ENCODE measurements around the gene PIK3R5.

PIK3R5 gene

GRCh38 chr17:8846768-8847211 is 118.7 kb downstream of the PIK3R5 start:
- Histone ChIP-seq H3K36me3 (ENCODE audit: control insufficient read depth, low read length) (no peaks in the 10 kb centered on the region), H3K4me2 (ENCODE audit: low read length) (no peak overlapping the region), H4K20me1 (ENCODE audit: control insufficient read depth, insufficient read depth, low read depth, low read length) (no peaks in the 10 kb centered on the region), H3K27me3 (ENCODE audit: control insufficient read depth, low read length) (peaks cover 8% of the 10 kb centered on the region), H3F3A (ENCODE audit: control insufficient read depth, insufficient read depth) (no peaks in the 10 kb centered on the region), H3K27ac (ENCODE audit: low read depth, low read length) (no peak overlapping the region), H3K9me2 (replicated peaks; ENCODE audit: control insufficient read depth, low read length) (no peaks in the 10 kb centered on the region), H3K4me1 (ENCODE audit: control insufficient read depth, low read length) (no peaks in the 10 kb centered on the region), H3K4me3 (ENCODE audit: low read length) (no peak overlapping the region), H3K79me2 (ENCODE audit: control insufficient read depth, low read length) (no peaks in the 10 kb centered on the region), H3K9me3 (ENCODE audit: control insufficient read depth, insufficient read depth, low read length) (no peaks in the 10 kb centered on the region)
- TF ChIP-seq EZH2phosphoT487 (IDR thresholded peaks at IDR 0.05; ENCODE audit: borderline replicate concordance, low read length) (no peak), CTCF (IDR thresholded peaks at IDR 0.05; ENCODE audit: low read depth, low read length, poor library complexity, severe bottlenecking) (no peak)

- Histone ChIP-seq H3K4me3 (ENCODE audit: low read length) (no peak overlapping the region), H3K36me3 (ENCODE audit: control insufficient read depth, low read length) (no peaks in the 10 kb centered on the region), H3K9me2 (replicated peaks; ENCODE audit: control insufficient read depth, low read length) (no peaks in the 10 kb centered on the region), H3K79me2 (ENCODE audit: control insufficient read depth, low read length) (no peaks in the 10 kb centered on the region), H3K4me2 (ENCODE audit: low read length) (no peak overlapping the region), H3K27ac (ENCODE audit: low read depth, low read length) (no peak overlapping the region), H3K4me1 (ENCODE audit: control insufficient read depth, low read length) (no peaks in the 10 kb centered on the region), H3K27me3 (ENCODE audit: control insufficient read depth, low read length) (peaks cover 3% of the 10 kb centered on the region), H3K9me3 (ENCODE audit: control insufficient read depth, insufficient read depth, low read length) (no peaks in the 10 kb centered on the region), H4K20me1 (ENCODE audit: control insufficient read depth, insufficient read depth, low read depth, low read length) (no peaks in the 10 kb centered on the region), H3F3A (ENCODE audit: control insufficient read depth, insufficient read depth) (no peaks in the 10 kb centered on the region)
- TF ChIP-seq EZH2phosphoT487 (IDR thresholded peaks at IDR 0.05; ENCODE audit: borderline replicate concordance, low read length) (no peak), CTCF (IDR thresholded peaks at IDR 0.05; ENCODE audit: low read depth, low read length, poor library complexity, severe bottlenecking) (no peak)
Measured at GRCh38 chr17:8844229-8845218, 121.0 kb downstream of the PIK3R5 start.

- Histone ChIP-seq H3K36me3 (ENCODE audit: control insufficient read depth, low read length) (no peaks in the 10 kb centered on the region), H3K4me2 (ENCODE audit: low read length) (no peak overlapping the region), H4K20me1 (ENCODE audit: control insufficient read depth, insufficient read depth, low read depth, low read length) (no peaks in the 10 kb centered on the region), H3K9me2 (replicated peaks; ENCODE audit: control insufficient read depth, low read length) (no peaks in the 10 kb centered on the region), H3K27ac (ENCODE audit: low read depth, low read length) (no peak overlapping the region), H3K79me2 (ENCODE audit: control insufficient read depth, low read length) (no peaks in the 10 kb centered on the region), H3K4me1 (ENCODE audit: control insufficient read depth, low read length) (no peaks in the 10 kb centered on the region), H3K9me3 (ENCODE audit: control insufficient read depth, insufficient read depth, low read length) (no peaks in the 10 kb centered on the region), H3K27me3 (ENCODE audit: control insufficient read depth, low read length) (peaks cover 3% of the 10 kb centered on the region), H3F3A (ENCODE audit: control insufficient read depth, insufficient read depth) (no peaks in the 10 kb centered on the region), H3K4me3 (ENCODE audit: low read length) (no peak overlapping the region)
- no peak for TF ChIP-seq EZH2phosphoT487 (IDR thresholded peaks at IDR 0.05; ENCODE audit: borderline replicate concordance, low read length)
- no peak for TF ChIP-seq CTCF (IDR thresholded peaks at IDR 0.05; ENCODE audit: low read depth, low read length, poor library complexity, severe bottlenecking)
Measured at GRCh38 chr17:8843344-8843743, 122.2 kb downstream of the PIK3R5 start.

Data from DOHH2 (cell line).